HG03039 (cell line): ENCODE results near the gene MRPL38.

Experiments
- ATAC-seq: cut with Tn5 transposase; IDR thresholded peaks from one replicate; pipeline ENCODE4 v1.9.1; 2021; ENCODE audit warnings: mild to moderate bottlenecking, moderate library complexity; ENCODE audit not compliant: unreplicated experiment

Gene MRPL38

DNA sequence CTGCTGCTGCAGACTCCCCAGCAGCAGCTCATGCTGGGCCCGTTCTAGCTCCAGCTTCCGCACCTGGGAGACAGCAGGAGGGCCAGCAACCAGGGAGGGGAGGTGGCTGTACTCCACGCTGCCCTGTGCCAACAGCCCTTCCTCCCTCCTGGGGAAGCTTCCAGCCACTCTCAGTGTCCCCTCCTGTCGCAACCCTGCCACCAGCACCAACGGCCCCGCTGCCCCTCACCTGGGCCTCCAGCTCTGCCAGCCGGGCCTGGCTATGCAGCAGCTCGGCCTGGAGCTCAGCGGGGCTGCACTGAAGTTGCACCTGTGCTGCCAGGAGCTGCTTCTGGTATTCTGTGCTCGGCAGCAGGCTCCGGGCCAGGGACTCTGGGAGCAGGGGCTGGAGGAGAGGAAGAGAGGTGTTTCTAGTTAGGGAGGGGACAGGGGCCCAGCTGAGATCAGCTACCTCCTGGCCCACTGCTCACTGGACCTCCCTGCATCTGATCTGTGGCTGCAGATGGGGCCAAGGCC, 15.4 kb upstream of the MRPL38 start:
- ATAC-seq = no peak

DNA sequence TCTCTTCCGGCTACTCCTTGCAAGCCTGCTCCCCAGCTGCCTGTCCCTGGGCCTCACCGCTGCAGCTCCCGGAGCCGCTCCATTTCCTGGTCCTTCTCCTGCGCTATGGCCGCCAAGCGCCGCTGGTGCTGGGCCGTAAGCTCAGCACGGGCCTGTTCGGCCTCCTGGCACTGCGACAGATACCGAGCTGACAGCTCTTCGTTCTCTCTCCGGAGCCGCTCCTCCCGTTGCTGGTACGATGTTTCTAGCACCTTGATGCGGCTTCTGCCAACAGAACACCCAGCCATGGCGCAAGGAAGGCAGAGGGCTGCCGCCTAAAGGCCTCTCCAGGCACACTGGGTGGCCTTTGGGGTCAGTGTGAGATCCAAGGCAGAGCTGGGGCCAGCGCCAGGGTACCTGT, 14.9 kb upstream of the MRPL38 start:
- no peak for ATAC-seq

DNA sequence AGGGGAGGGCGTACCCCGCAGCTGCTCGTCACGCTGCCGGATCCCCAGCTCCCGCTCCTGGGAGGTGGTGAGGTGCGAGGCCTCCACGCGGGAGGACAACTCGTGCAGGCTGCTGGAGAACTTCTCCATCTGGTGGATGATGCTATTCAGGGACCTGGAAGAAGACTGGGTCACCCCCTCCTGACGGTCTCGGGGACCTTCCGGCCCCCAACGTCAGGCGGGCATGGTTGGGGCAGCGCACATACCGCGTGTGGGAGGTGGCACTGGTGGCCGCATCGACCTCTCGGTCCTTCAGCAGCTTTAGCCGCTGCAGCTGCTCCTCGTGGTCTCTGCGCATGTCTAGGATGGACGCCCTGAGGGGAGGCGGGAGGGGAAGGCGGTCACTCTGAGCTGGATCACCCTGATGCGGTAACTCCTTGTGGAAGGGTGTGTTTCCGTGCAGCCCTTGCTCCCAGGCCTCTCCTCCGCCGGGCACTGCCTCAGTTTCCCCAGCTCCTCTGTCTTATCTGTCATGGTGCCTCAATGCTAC, 13.3 kb upstream of the MRPL38 start:
- ATAC-seq = no peak

DNA sequence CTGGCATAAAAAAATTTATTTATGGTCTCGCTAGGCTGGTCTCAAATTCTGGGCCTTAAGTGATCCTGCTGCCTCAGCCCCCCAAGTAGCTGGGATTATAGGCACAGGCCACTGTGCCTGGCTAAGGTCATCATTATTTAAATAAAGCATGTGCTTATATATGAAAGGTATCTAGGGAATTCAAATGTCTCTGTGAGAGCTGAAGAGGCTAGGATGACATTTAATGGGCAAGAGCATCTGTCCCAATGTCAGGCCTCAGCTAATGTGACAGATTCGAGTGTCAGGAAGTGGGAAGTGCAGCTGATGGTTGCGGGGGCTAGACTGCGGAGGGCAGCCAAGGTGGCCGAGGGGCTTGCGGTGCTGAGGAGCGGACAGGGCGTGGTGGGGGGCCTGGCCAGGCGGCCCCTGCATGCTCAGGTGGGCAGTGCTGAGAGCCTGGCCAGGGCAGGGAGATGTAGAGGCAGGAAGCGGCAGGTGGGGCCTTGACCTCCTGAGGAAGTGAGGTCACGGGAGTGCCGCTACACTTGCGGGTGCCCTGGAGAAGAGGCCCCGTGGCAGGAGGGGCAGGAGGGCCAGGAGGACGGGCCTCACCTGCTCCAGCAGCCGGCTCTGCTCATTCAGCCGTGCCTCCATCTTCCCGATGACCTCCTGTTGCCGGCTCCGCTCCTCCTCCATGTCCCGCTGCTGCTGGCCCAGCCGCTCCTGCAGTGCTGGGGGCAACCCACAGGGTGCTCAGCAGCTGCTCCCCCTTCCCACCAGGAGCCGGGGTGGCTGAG, 12.6 kb upstream of the MRPL38 start:
- ATAC-seq = no peak

DNA sequence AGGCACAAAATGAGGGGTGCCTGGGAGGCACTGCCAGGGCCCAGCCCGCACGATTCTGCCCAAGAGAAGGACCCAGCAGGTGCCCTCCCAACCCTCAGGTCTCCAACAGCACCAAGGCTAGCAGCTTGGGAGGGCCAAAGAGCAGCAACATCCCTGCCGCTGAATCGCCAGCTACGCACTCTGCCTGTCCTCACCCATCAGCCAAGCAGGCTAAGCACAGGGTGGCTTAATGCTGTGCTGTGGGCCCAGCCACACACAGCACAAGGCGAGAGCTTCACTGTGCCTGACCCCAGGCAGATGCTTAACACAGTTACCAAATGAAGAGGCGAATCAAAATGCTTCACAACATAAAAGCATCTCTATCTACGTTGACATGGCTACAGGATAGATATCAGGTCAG, 10.6 kb upstream of the MRPL38 start:
- no peak for ATAC-seq

DNA sequence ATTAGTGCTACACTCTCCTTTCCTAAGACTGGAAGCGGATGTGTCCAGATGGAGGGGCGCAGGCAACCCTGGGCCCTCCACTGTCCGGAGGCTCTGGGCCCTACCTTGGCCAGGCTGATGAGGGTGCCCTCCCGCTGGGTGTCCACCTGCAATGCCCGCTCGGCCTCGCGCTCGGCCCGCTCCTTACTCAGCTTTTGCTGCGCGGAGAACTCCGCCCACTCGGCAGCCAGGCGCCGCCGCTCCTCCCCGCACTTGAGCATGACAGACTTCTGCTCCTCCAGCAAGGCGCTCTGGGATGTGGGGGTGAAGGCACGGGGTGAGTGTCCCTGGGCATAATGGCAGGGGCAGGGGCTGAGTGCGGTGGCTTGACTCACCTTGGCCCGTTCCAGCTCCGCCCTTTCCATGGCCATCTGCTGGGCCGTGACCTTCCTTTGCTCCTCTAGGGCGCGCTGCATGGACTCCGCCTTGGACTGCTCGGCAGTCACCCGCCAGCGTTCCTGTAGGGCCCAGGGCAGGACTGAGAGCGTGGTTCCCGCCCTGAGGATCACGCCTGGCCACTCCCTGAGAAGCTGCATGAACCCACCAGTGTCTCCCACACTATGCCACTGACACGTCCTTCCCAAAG, 10.1 kb upstream of the MRPL38 start:
- ATAC-seq = no peak

DNA sequence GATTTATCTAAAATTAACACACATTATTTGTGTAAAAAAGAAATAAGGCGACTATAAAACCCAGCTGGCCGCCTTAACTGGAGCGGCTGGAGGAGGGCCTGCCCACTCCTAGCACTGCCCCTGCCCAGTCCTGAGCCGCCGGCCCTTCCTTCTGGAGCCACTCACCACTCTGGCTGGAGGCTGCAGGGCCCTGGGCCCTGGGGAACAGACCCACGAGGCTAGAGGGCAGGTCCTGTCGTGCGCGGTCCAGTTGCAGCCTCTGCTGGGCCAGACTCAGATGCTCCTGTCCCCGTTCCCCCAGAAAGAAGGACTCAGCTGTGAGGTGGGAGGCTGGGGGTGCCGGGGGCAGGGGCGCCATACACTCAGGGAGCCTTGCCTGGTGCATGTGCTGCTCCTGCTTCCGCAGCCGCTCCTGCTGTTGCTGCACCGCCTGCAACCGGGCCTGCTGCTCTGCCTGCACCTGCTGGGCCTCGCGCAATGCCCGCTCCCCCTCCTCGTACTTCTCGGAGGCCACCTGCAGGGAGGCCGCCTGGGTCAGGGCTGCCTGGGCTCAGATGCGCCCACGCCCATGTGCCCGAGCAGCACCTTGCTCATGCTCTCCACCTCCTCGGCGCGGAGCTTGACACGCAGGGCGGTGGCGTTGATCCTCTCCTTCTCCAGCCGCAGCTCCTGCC, 9.0 kb upstream of the MRPL38 start:
- ATAC-seq = no peak

DNA sequence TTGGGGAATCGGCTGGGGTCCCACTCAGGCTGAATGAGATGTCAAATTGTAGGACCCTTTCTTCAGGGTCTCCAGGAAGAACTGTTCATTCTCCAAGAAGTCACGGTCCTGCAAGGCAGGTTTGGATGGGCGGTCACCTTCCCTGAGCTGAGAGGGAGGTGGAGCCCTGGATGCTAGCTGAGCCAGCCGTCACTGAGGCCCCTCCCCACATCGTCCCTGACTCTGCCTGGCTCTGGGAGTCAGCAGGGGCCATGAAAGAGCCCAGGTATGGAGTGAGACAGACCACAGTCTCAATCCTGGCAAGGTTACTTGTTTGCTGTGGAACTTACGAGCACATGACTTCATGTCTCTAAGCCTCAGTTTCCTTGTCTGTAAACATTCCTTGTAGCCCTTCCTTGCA, 6.0 kb upstream of the MRPL38 start:
- no peak for ATAC-seq

DNA sequence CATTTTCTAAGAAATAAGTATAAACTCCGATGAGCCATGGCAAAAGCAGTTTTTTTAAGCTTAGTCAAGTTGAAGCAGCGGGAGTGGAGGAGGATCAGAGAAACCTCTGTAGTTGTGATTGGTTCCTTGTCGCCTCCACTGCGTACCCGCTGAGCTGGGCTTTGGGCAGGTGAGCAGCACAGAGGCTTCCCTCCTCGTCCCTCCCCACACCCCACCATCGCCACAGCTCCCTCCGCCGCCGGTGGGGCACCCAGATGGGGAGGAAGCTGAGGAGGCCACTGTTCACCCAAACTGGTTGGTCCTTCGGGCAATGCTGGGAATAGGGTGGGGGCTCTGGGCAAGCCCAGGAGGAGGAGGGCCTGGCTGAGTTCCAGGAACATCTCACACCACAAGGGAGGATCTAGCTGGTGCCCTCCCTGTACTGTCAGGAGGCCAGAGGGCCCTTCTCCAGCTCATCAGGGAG, 5.2 kb upstream of the MRPL38 start:
- no peak for ATAC-seq

DNA sequence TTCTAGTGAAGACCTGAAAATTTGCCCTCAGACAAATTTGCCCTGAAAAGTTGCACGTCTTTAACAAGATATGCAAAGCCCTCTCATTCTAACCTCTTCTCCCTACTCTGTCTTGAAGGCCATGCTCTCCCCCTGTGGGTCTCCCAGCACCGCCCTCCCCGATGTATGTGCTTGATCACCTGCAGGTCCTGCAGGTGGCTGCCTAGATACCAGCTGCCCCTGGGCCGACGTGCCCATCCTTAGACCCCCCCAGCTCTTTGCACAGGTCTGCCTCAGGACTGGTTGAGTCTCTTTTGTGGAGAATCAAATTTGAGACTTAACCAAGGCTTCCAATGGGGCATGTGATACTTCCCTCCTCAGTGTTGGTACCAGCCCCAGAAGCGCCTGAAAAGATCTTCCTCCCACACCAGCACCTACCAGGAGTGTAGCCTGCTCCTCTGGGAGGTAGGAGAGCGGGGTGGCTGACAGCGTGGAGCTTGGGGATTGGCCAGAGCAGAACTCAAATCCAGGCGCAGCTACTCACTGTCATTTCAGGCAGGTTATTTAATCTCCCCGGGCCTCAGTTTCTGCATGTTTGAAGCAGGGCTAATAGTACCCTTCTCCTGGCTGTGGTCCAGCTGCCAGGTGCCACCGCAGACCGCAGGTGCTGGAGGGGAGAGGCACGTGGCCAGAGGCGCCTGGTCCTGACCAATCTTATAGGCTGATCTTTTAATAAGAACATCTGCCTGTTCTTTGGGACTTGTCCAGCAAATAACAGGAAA, 4.5 kb upstream of the MRPL38 start:
- ATAC-seq = no peak

DNA sequence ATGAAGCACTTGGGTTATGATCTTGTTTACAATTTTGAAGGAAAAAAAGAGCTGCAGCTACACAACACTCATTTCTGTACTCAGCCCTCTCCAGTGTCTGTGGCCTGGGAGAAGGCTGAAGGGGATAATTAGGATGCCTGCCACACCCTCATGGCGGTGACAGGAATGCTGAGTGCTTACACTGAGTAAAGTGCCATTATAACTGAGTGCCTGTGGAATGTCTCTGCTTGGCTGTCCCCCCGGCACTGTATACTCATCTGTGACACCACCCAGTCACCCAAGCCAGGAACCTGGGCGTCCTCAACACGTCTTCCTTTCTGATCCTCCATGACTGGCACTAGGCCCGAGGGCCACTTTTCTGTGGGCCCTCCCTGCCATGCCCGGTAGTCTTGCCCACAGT, 3.5 kb upstream of the MRPL38 start:
- no peak for ATAC-seq

DNA sequence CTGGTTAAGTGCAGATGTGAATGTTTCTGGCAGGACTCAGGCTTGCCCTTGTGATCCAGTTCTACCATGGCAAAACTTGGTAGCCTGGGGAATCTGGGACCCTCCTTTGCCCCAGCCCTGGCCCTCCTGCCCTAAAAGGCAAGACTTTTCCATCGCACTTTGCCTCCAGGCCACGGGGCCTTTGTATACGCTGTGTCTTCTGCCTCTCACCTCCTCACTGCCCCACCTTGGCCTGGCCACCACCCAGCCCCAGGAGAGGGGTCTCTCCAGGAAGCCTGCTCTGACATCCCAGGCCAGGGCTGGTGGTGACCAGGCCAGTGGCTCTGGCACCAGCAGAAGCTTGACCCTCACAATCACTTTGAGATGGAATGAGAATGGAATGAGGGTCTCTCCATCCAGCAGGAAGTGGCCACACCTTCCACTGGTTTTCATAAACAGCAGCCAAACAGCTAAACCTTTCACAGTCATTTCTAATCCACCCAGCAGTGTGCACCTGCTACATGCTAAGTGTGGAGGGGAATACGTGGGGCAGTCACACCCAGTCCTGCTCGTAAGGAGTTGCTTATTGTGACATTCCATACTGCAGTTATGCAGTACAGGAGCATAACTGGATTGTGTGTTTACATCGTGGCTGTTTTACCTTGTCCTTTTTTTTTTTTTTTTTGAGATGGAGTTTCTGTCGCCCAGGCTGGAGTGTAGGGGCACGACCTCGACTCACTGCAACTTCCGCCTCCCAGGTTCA, 1.6 kb upstream of the MRPL38 start:
- no peak for ATAC-seq

DNA sequence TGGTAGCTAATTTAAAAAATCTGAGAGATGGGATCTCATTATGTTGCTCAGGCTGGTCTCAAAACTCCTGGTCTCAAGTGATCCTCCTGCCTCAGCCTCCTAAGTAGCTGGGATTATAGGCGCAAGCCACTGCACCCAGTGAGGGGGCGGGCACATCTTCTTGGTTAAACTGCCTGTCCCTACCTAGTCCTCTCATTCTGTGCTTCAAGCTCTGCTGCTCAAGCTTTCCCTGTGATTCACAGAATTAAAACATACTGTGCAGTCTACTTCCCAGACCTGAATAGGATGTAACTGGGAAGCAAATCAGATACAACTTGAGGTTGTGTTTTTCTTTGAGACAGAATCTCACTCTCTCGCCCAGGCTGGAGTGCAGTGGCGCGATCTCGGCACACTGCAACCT, 2.3 kb downstream of the MRPL38 start:
- ATAC-seq = no peak

DNA sequence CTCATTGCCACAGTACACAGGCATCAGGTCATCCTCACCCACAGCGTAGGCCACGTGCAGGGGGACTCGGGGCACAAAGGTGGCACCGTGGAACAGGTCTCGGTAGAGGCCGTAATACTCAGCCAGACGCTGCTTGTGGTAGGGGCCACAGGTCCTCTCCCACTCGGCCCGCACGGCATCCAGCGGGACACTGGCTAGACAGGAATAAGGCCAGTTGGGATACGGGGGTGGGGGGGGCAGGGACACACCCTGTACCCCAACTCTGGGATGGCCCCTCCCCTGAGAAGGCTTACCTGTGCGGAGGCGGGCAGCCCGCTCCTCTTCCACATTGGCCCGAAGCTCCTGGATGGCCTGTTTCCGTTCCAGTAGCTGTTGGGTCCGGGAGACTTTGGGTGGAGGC, 3.0 kb downstream of the MRPL38 start:
- ATAC-seq = no peak

DNA sequence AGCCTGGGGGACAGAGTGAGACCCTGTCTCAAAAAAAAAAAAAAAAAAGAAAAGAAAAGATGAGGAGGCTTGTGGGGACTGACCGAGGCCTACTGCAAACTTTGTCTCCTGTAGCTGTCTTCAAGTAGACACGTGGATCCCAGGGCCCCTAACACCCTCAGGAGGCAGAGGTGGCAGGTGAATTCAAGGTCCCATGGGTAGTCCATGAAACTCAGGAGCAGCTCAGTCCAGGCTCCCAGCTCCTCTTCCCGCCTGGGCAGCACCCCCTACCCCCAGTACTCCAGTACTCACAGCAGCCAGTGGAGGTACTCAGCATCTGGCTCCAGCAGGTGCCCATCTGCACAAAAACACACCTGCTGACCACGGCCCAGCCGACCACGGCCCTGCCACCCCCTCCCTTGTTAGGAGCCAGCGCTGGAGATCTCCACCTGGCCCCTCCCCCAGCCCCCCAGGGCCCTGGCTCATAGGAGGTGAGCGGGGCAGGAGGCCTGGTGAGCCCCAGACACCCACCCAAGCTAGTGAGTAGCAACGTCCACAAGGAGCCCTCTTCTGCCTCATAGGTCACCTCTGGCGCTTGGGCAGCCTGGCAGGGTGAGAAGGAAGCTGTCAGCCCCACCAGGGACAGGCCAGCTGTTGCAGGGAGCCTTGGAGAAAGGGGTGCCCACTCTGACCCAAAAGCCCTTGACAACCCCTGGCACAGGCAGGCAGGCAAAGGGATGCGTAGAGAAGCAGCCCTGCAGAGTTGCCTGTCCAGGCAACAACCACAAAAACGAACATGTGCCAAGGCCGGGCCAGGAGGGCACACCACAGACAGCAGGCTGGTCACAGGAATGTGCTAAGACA, 3.8 kb downstream of the MRPL38 start:
- ATAC-seq = no peak

DNA sequence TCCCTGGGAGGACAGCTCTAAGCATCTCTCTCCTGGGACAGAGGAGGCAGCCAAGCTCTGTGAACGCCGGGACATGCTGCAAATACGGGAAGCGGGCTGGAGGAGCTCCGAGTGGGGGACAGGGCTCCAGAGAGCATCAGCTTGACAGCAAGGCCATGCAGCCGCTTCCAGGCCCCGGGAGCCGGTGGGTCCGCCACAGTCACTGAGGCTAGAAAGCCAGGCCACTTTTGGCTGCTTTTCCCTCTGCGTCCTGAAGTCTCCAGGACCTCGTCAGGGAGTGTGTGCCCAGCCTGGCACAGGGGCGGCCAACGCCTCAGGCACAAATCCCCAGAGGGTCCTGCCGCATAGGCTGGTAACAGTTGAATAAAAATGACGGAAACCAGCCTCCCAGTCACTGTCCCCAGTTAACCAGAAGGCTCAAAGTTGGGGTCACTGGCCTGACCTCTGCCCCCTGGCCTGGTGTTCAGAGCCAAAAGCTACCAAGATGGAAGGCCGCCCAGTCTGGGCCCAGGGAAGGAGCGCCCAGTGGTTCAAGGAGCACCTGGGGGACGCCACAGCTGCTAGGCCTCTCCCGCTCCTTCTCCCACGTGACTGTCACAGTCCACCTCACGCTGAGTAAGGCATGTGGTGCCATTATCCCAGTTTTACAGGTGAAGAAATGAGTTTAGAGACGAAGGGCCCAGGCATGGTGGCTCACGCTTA, 4.8 kb downstream of the MRPL38 start:
- ATAC-seq = no peak

DNA sequence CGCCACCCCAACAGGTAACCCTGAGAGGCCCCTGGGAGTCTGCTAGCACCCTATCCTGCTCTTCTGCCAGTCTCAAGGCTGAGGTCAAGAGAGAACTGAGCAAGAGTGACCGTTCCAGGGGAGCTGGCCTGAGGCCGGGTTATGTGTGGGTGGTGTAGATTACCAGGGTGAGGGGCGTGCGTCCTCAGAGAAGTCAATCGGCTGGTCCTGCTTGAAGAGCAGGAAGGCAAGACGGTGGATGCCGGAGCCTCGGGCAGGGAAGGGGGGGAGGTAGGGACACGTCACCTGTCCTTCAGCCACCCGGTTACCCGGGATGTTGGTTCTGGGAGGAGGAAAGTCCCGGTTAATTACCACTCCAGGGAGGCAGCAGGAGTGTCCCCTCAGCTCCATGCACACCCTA, 5.3 kb downstream of the MRPL38 start:
- no peak for ATAC-seq

DNA sequence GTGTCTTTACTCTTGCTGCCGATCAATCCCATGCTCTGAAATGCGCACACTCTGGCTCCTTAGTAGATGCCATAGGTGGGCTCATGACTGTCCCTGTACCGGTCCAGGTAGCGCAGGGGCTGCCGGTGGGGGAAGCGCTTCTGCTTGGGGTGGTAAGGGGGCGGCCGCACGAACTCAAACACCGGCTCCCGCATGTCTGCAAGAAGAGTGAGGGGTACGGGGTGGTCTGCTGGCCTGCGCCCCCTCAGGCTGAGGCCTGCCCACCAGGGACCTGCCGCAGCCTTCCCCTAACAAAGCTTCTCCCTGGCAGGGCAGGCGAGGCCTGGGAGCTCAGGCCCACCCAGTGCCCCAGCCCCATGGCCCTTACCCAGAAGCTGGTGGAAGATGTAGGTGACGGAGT, 5.9 kb downstream of the MRPL38 start:
- ATAC-seq = no peak

DNA sequence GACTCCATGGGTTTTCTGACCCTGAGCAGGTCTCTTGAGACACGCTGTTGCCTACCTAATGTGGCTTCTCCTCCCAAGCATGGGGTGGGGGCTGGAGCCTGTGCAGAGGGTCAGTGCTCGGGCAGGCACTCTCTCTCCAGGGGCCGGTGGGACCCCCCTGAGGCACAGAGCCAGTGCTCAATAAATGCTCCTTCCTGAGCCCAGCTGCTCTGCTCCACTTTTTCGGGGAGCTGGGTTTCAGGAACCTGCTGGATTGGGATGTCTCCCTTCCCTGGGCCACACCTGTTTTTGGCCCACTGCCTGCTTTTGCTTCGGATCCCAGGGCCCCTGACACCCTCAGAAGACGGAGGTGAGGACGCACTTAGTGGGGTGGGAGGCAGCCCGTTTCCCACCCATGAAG, 6.6 kb downstream of the MRPL38 start:
- no peak for ATAC-seq
